Measurements from ENCODE around the gene GPR17. TPM values are rescaled to one million over a fixed set of nuclear protein-coding genes. Genes with fewer than 3 reads are reported as not detected.

Gene GPR17
- total RNA-seq, 1 experiment from 2014 or later: 0.35 TPM

- H3K18ac ChIP-seq (ENCODE audit: insufficient read length, low read depth, low read length): no peak overlapping the region
- H2AFZ ChIP-seq (ENCODE audit: low read length): no peak overlapping the region
- H2BK20ac ChIP-seq (ENCODE audit: low read depth, low read length, poor library complexity, severe bottlenecking): no peak overlapping the region
- no peak overlapping the region for H3T11ph ChIP-seq (ENCODE audit: low read length)
- no peaks in the 10 kb centered on the region for H3K23me2 ChIP-seq (ENCODE audit: insufficient read length, low read depth, low read length, poor library complexity, severe bottlenecking)
- no peak overlapping the region for H2BK120ac ChIP-seq (ENCODE audit: low read depth, low read length, poor library complexity, severe bottlenecking)
- no peaks in the 10 kb centered on the region for H4K20me1 ChIP-seq (ENCODE audit: control insufficient read depth, insufficient read depth, insufficient read length)
- H3K9ac ChIP-seq (ENCODE audit: extremely low read depth, insufficient read length, low read length): no peak overlapping the region
- no peak overlapping the region for H3K4me2 ChIP-seq (ENCODE audit: insufficient read depth, insufficient read length, low read length)
- H2AK5ac ChIP-seq (ENCODE audit: insufficient read length, low read length): no peak overlapping the region
- H4K8ac ChIP-seq (replicated peaks; ENCODE audit: insufficient read length, low read depth, low read length): no peak overlapping the region
- no peak for DNase-seq
- no peaks in the 10 kb centered on the region for H3K27me3 ChIP-seq (ENCODE audit: insufficient read depth, low read length)
- H2BK5ac ChIP-seq (ENCODE audit: insufficient read length, low read length): no peak overlapping the region
- Mint-ChIP-seq H3K4me3 (no peak overlapping the region), H3K27me3 (ENCODE audit: low read depth) (peaks cover 6% of the 10 kb centered on the region), H3K27ac (peak overlapping the region in 1 of 3 experiments; percentile 31; a peak in 1 of 7 replicates), H3K9me3 (no peaks in the 10 kb centered on the region), H3K4me1 (peaks cover 9 to 18% of the 10 kb centered on the region in 2 experiments), H3K36me3 (ENCODE audit: insufficient read depth in 1 of 3, low read depth in 3 of 3) (no peaks in the 10 kb centered on the region; a peak in 3 of 7 replicates)
- no peak overlapping the region for H3K4ac ChIP-seq (ENCODE audit: low read depth, low read length)
- no peak overlapping the region for H3K14ac ChIP-seq (ENCODE audit: insufficient read depth, low read length)
- H3K56ac ChIP-seq (ENCODE audit: insufficient read length, low read depth, low read length): no peak overlapping the region
- H4K91ac ChIP-seq (ENCODE audit: insufficient read length, low read depth, low read length): no peak overlapping the region
- H3K9me3 ChIP-seq (ENCODE audit: control insufficient read depth, low read depth, low read length): no peaks in the 10 kb centered on the region
- no peak overlapping the region for H3K23ac ChIP-seq (ENCODE audit: insufficient read length, low read depth, low read length)
- no peak overlapping the region for H2BK15ac ChIP-seq (ENCODE audit: low read depth, low read length)
- H3K27ac ChIP-seq (ENCODE audit: insufficient read length, low read depth, low read length): no peak overlapping the region
- no CpG with 5 or more reads among the region's 16 CpGs for WGBS (ENCODE audit: extremely low coverage, insufficient read length, low lambda C conversion rate)
- no peaks in the 10 kb centered on the region for H3K4me1 ChIP-seq (ENCODE audit: insufficient read depth, low read length)
- no peak for TF ChIP-seq CTCF (conservative IDR thresholded peaks at IDR 0.05)
- no peaks in the 10 kb centered on the region for H3K79me1 ChIP-seq (ENCODE audit: insufficient read depth, low read depth, low read length, poor library complexity, severe bottlenecking)
- no peaks in the 10 kb centered on the region for H3K79me2 ChIP-seq (ENCODE audit: insufficient read depth, low read length)
- no peak overlapping the region for H2BK12ac ChIP-seq (ENCODE audit: insufficient read length, low read depth, low read length)
- no peak overlapping the region for H4K5ac ChIP-seq (ENCODE audit: insufficient read length, low read depth, low read length)
These were observed 9.5 kb downstream of the GPR17 start for GRCh38 chr2:127655209-127656073.

Measured in H9 (cell line).